Omental fat pad (tissue), 4 donors: ENCODE data around the gene SORCS2. TPM values are rescaled to one million over a fixed set of nuclear protein-coding genes. Genes with fewer than 3 reads are reported as not detected.

Experiments used
- ATAC-seq: fragments of 150-250 bp; one replicate; pipeline ENCODE4 v1.9.1; 2016; ENCODE audit warnings: mild to moderate bottlenecking, moderate library complexity; ENCODE audit not compliant: low FRiP score
- DNase-seq: peaks from one replicate; pipeline ENCODE4 v3.0.0-alpha.2; 2019; ENCODE audit warnings: low spot score
- CTCF ChIP-seq, 3 donors: fragments of 450-650 bp; IDR thresholded peaks; one replicate each; pipeline ENCODE4 v1.5.1; 2016 to 2017; ENCODE audit warnings: antibody characterized with exemption in 3 of 3, mild to moderate bottlenecking in 3 of 3, moderate library complexity in 2 of 3
- total RNA-seq, 4 donors: library from RNA; depleted of rRNA; stranded (reverse); fragments of >200 nt; gene quantifications; one replicate each; pipeline ENCODE4 v1.1.0, GENCODE V29; 2016

Gene SORCS2
- total RNA-seq, 4 donors from 2014 or later: 0.63 to 4.6 (median 1.2) TPM

GRCh38 chr4:7569810-7570783 is 377.8 kb downstream of the SORCS2 start:
- no peak for DNase-seq
- ATAC-seq: no peak
- no peak for TF ChIP-seq CTCF (IDR thresholded peaks at IDR 0.05)

GRCh38 chr4:7571001-7571400 is 378.7 kb downstream of the SORCS2 start:
- ATAC-seq (no peak), DNase-seq (no peak)
- no peak for TF ChIP-seq CTCF (IDR thresholded peaks at IDR 0.05)

- ATAC-seq (no peak), DNase-seq (no peak)
- TF ChIP-seq CTCF (IDR thresholded peaks at IDR 0.05): no peak
These were observed 379.4 kb downstream of the SORCS2 start for GRCh38 chr4:7571701-7572100.

- ATAC-seq (no peak), DNase-seq (no peak)
- no peak for TF ChIP-seq CTCF (IDR thresholded peaks at IDR 0.05)
These were observed 380.6 kb downstream of the SORCS2 start for GRCh38 chr4:7572894-7573293.

DNA sequence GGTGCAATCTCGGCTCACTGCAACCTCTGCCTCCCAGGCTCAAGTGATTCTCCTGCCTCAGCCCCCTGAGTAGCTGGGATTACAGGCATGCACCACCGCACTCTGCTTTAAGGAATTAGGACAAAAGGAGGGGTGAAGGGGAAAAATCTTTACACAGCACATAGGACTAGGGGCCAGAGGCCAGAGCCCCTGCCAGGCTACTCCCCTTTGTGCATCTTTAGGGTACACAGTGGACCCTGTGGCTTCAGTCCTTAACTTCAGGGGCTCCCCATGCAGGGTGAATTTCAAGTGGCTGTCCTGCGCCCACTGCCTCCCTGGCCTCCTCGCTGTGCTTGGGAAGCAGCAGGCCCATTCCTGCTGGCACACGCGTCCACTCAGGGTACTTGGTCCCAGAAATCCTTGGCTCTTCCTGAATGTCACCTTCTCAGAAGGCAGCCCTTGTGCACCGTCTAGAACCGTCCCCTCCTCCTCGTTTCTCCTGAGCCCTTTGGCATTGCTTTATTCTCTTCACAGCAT is 381.3 kb downstream of the SORCS2 start:
- ATAC-seq: no peak
- no peak for DNase-seq

DNA sequence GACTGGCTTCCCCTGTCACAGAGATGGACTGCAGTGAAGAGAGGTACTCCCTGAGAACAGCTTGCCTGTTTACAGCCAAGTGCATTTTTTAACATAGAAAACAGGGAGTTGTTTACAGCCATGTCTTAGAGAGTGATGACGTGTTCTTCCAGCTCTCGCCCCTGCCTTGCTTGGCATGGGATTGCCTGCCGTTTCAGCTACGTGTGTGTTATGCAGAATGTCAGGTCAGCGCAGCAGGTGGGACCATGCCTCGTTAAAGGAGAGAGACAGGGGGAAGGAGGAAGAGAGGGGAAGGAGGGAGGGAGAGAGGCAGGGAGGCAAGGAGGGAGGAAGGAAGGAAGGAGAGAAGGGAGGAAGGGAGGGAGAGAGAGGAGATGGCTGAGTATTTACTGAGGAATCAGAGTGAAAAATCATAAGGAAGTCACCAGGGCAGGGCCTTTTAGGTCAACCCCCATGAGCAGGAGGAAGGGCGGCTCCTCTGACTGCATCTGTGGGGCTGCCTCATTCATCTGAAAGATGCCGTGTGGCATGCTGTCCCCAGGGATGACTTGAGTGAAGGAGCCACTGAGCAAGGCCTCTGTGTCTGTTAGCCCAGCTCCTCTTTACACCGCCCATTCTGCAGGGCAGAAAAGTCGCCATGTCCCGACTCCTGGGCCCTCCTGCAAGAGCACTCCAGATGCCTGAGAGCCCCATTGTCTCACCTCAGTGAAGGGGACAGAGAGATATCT is 382.1 kb downstream of the SORCS2 start:
- no peak for TF ChIP-seq CTCF (IDR thresholded peaks at IDR 0.05)
- ATAC-seq (no peak), DNase-seq (no peak)

More for the DNA sequence above, 381.3 kb downstream of the SORCS2 start:
- no peak for TF ChIP-seq CTCF (IDR thresholded peaks at IDR 0.05)
